Measurements from ENCODE around the gene PRKN. TPM values are rescaled to one million over a fixed set of nuclear protein-coding genes. Genes with fewer than 3 reads are reported as not detected.

PRKN gene
- total RNA-seq, 1 experiment from 2014 or later = 0.46 TPM

- peaks cover 3% of the 10 kb centered on the region; the same call in 1 of the 2 replicates for H3K4me1 ChIP-seq (ENCODE audit: control insufficient read depth, insufficient read depth, low read length)
- H3K27ac ChIP-seq (ENCODE audit: low read length) = no peak overlapping the region
- H3K9me3 ChIP-seq (ENCODE audit: control insufficient read depth, insufficient read depth, low read depth, low read length) = no peaks in the 10 kb centered on the region
- BruUV-seq (replicated peaks) = no TSS peak
- intact Hi-C loops (cut with micrococcal nuclease; ENCODE audit: unreplicated experiment) = no loop called here
- no peaks in the 10 kb centered on the region for H3K36me3 ChIP-seq (ENCODE audit: control insufficient read depth, insufficient read depth, low read length)
- in situ Hi-C loops (cut with HindIII; ENCODE audit: low pct_unique_long_range_greater_than_20kb, low sequenced_read_pairs) = no loop called here
- TF ChIP-seq CTCF (IDR thresholded peaks at IDR 0.05) = no peak
- no peak for TF ChIP-seq TCF7L2 (IDR thresholded peaks at IDR 0.05; ENCODE audit: low read depth, low read length)
- TF ChIP-seq REST (IDR thresholded peaks at IDR 0.05; ENCODE audit: insufficient read depth in 1 of 2, low read depth in 2 of 2, low read length in 1 of 2) = no peak
- TF ChIP-seq SIN3A (IDR thresholded peaks at IDR 0.05; ENCODE audit: borderline replicate concordance, insufficient read depth, low read depth, low read length) = no peak
- TF ChIP-seq POLR2AphosphoS5 (IDR thresholded peaks at IDR 0.05; ENCODE audit: low read depth, low read length) = no peak
- POLR2A ChIA-PET = interaction anchor here (0.6 kb wide), 1 partner anchor 53 kb away, joined by 5 read pairs; no protein-coding TSS in a partner anchor
- no peak for ATAC-seq
- CTCF ChIA-PET = no interaction called here
- DNase-seq (ENCODE audit: low read depth, low spot score) = no peak
- no peak overlapping the region for H3K4me3 ChIP-seq (ENCODE audit: low read depth in 2 of 2, low read length in 2 of 2)
- H3K27me3 ChIP-seq (ENCODE audit: control insufficient read depth, insufficient read depth, low read length) = no peaks in the 10 kb centered on the region
Measured at GRCh38 chr6:161489626-161490306, 1237.8 kb downstream of the PRKN start.

GRCh38 chr6:161487694-161488093 lies 1239.9 kb downstream of the PRKN start:
- no TSS peak for BruUV-seq (replicated peaks)
- CTCF ChIA-PET = no interaction called here
- ATAC-seq = no peak

More at GRCh38 chr6:161487694-161488093, 1239.9 kb downstream of the PRKN start:
- peaks cover 3% of the 10 kb centered on the region; the same call in 1 of the 2 replicates for H3K4me1 ChIP-seq (ENCODE audit: control insufficient read depth, insufficient read depth, low read length)
- in situ Hi-C loops (cut with HindIII; ENCODE audit: low pct_unique_long_range_greater_than_20kb, low sequenced_read_pairs) (no loop called here), intact Hi-C loops (cut with micrococcal nuclease; ENCODE audit: unreplicated experiment) (no loop called here)
- no peak overlapping the region for H3K27ac ChIP-seq (ENCODE audit: low read length)
- TF ChIP-seq POLR2AphosphoS5 (IDR thresholded peaks at IDR 0.05; ENCODE audit: low read depth, low read length) (no peak), CTCF (IDR thresholded peaks at IDR 0.05) (no peak), SIN3A (IDR thresholded peaks at IDR 0.05; ENCODE audit: borderline replicate concordance, insufficient read depth, low read depth, low read length) (no peak), REST (IDR thresholded peaks at IDR 0.05; ENCODE audit: insufficient read depth in 1 of 2, low read depth in 2 of 2, low read length in 1 of 2) (no peak), TCF7L2 (IDR thresholded peaks at IDR 0.05; ENCODE audit: low read depth, low read length) (no peak)
- POLR2A ChIA-PET = no interaction called here
- no peaks in the 10 kb centered on the region for H3K27me3 ChIP-seq (ENCODE audit: control insufficient read depth, insufficient read depth, low read length)
- H3K36me3 ChIP-seq (ENCODE audit: control insufficient read depth, insufficient read depth, low read length) = no peaks in the 10 kb centered on the region
- DNase-seq (ENCODE audit: low read depth, low spot score) = no peak
- no peaks in the 10 kb centered on the region for H3K9me3 ChIP-seq (ENCODE audit: control insufficient read depth, insufficient read depth, low read depth, low read length)
- H3K4me3 ChIP-seq (ENCODE audit: low read depth in 2 of 2, low read length in 2 of 2) = no peak overlapping the region
